ENCODE data around the gene RUNX1. TPM values are rescaled to one million over a fixed set of nuclear protein-coding genes. Genes with fewer than 3 reads are reported as not detected.

The RUNX1 gene
- total RNA-seq, 2 donors from 2014 or later: 23.0 to 25.8 TPM

- no peak for DNase-seq (ENCODE audit: low spot score)
- 93% methylated on average over 4 of the region's 4 CpGs for WGBS
These were observed 17.7 kb upstream of the RUNX1 start for GRCh38 chr21:35066824-35067223.

GRCh38 chr21:35063428-35064172, 14.5 kb upstream of the RUNX1 start:
- H3K27ac ChIP-seq: no peak overlapping the region
- TF ChIP-seq POLR2AphosphoS5 (IDR thresholded peaks at IDR 0.05): no peak
- TF ChIP-seq POLR2A (IDR thresholded peaks at IDR 0.05): no peak
- TF ChIP-seq, protein P1, sequence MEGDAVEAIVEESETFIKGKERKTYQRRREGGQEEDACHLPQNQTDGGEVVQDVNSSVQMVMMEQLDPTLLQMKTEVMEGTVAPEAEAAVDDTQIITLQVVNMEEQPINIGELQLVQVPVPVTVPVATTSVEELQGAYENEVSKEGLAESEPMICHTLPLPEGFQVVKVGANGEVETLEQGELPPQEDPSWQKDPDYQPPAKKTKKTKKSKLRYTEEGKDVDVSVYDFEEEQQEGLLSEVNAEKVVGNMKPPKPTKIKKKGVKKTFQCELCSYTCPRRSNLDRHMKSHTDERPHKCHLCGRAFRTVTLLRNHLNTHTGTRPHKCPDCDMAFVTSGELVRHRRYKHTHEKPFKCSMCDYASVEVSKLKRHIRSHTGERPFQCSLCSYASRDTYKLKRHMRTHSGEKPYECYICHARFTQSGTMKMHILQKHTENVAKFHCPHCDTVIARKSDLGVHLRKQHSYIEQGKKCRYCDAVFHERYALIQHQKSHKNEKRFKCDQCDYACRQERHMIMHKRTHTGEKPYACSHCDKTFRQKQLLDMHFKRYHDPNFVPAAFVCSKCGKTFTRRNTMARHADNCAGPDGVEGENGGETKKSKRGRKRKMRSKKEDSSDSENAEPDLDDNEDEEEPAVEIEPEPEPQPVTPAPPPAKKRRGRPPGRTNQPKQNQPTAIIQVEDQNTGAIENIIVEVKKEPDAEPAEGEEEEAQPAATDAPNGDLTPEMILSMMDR (IDR thresholded peaks at IDR 0.05): no peak
- H3K36me3 ChIP-seq: no peaks in the 10 kb centered on the region
- no peaks in the 10 kb centered on the region for H3K9me3 ChIP-seq
- no peak overlapping the region for H3K4me3 ChIP-seq
- 54% methylated on average over 6 of the region's 6 CpGs for WGBS
- no peaks in the 10 kb centered on the region for H3K4me1 ChIP-seq (replicated peaks)
- H3K27me3 ChIP-seq (replicated peaks; ENCODE audit: insufficient read depth): no peaks in the 10 kb centered on the region
- no peak for DNase-seq (ENCODE audit: low spot score)
- intact Hi-C loops (cut with DNase I): no loop called here

More at GRCh38 chr21:35066824-35067223, 17.7 kb upstream of the RUNX1 start:
- H3K4me1 ChIP-seq (replicated peaks): no peaks in the 10 kb centered on the region
- H3K36me3 ChIP-seq: no peaks in the 10 kb centered on the region
- intact Hi-C loops (cut with DNase I): no loop called here
- no peak overlapping the region for H3K4me3 ChIP-seq
- H3K27me3 ChIP-seq (replicated peaks; ENCODE audit: insufficient read depth): no peaks in the 10 kb centered on the region
- TF ChIP-seq POLR2A (IDR thresholded peaks at IDR 0.05): no peak
- no peak for TF ChIP-seq POLR2AphosphoS5 (IDR thresholded peaks at IDR 0.05)
- TF ChIP-seq, protein P1 (IDR thresholded peaks at IDR 0.05): no peak
- H3K27ac ChIP-seq: no peak overlapping the region
- H3K9me3 ChIP-seq: no peaks in the 10 kb centered on the region

- Histone ChIP-seq H3K36me3 (no peaks in the 10 kb centered on the region), H3K4me1 (replicated peaks) (no peaks in the 10 kb centered on the region), H3K27me3 (replicated peaks; ENCODE audit: insufficient read depth) (no peaks in the 10 kb centered on the region), H3K27ac (no peak overlapping the region), H3K9me3 (no peaks in the 10 kb centered on the region), H3K4me3 (no peak overlapping the region)
- no peak for DNase-seq (ENCODE audit: low spot score)
- 97% methylated on average over 3 of the region's 3 CpGs for WGBS
- TF ChIP-seq POLR2A (IDR thresholded peaks at IDR 0.05) (no peak), POLR2AphosphoS5 (IDR thresholded peaks at IDR 0.05) (no peak)
- TF ChIP-seq, protein P1 (IDR thresholded peaks at IDR 0.05): no peak
- intact Hi-C loops (cut with DNase I): no loop called here
These were observed 12.9 kb upstream of the RUNX1 start for GRCh38 chr21:35062016-35062415.

DNA sequence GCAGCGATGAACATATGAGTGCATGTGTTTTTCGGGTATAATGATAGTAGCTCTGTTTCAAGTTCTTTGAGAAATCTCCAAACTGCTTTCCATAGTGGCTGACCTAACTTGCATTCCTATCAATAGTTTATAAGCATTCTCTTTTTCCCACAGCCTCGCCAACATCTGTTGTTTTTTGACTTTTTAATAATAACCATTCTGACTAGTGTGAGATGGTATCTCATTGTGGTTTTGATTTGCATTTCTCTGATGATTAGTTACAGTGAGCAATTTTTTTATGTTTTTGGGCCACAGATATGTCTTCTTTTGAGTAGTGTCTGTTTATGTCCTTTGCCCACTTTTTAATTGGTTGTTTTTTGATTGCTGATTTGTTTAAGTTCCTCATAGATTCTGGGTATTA, 10.6 kb upstream of the RUNX1 start:
- Histone ChIP-seq H3K27ac (no peak overlapping the region), H3K4me3 (no peak overlapping the region), H3K4me1 (replicated peaks) (no peaks in the 10 kb centered on the region), H3K27me3 (replicated peaks; ENCODE audit: insufficient read depth) (no peaks in the 10 kb centered on the region), H3K9me3 (no peaks in the 10 kb centered on the region), H3K36me3 (no peaks in the 10 kb centered on the region)
- no peak for TF ChIP-seq POLR2A (IDR thresholded peaks at IDR 0.05)
- TF ChIP-seq, protein P1 (IDR thresholded peaks at IDR 0.05): no peak
- TF ChIP-seq POLR2AphosphoS5 (IDR thresholded peaks at IDR 0.05): no peak
- 82% methylated on average over 3 of the region's 3 CpGs for WGBS
- DNase-seq (ENCODE audit: low spot score): no peak
- intact Hi-C loops (cut with DNase I): loop anchor here (10.0 kb wide), 2 partner anchors 265 to 345 kb away; no protein-coding TSS in a partner anchor

DNA sequence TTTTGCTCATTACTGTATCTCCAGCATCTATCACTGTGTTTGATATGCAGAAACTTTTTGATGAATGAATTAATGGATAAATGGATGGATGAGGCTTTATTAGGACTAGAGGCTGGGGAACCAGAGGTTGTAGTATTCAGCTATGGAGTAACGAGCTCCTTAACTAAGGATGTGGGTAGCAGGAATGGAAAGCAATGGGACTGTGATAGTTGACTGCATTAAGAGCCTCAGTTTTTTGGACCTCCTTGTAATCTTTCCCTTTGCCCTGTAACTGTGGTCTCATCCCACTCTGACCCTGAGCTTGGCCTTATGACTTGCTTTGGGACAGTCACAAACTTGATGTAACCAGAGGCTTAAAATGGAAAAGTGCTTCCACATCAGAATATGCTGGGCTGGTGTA, 9.0 kb upstream of the RUNX1 start:
- H3K27ac ChIP-seq: no peak overlapping the region
- WGBS: 100% methylated on average over 1 of the region's 1 CpG
- H3K4me3 ChIP-seq: no peak overlapping the region
- DNase-seq (ENCODE audit: low spot score): no peak
- no peaks in the 10 kb centered on the region for H3K36me3 ChIP-seq
- intact Hi-C loops (cut with DNase I): loop anchor here (10.0 kb wide), 2 partner anchors 267 to 347 kb away; no protein-coding TSS in a partner anchor
- no peaks in the 10 kb centered on the region for H3K27me3 ChIP-seq (replicated peaks; ENCODE audit: insufficient read depth)
- H3K9me3 ChIP-seq: no peaks in the 10 kb centered on the region
- TF ChIP-seq POLR2A (IDR thresholded peaks at IDR 0.05): no peak
- no peak for TF ChIP-seq POLR2AphosphoS5 (IDR thresholded peaks at IDR 0.05)
- TF ChIP-seq, protein P1 (IDR thresholded peaks at IDR 0.05): no peak
- H3K4me1 ChIP-seq (replicated peaks): no peaks in the 10 kb centered on the region
